AG10803 (cell line): Measurements from ENCODE around the gene COL10A1.
"Not testable (repeated sequence)": the region's sequence is repeated elsewhere in the genome, so short reads cannot be mapped to it uniquely, and the experiment has no call there.

Experiments used
- DNase-seq: peaks from one replicate; pipeline ENCODE4 v3.0.0; 2010; ENCODE audit warnings: low read depth
- H3K4me3 ChIP-seq: 2 replicates; pipeline ENCODE4 v1.5.1; 2011; ENCODE audit warnings: mild to moderate bottlenecking, low read length, control low read depth
- TF ChIP-seq, protein P1 (sequence below): conservative IDR thresholded peaks from 2 replicates; pipeline ENCODE4 v1.5.1; 2011; ENCODE audit warnings: mild to moderate bottlenecking, low read length, control low read depth, inconsistent platforms

Gene COL10A1

DNA sequence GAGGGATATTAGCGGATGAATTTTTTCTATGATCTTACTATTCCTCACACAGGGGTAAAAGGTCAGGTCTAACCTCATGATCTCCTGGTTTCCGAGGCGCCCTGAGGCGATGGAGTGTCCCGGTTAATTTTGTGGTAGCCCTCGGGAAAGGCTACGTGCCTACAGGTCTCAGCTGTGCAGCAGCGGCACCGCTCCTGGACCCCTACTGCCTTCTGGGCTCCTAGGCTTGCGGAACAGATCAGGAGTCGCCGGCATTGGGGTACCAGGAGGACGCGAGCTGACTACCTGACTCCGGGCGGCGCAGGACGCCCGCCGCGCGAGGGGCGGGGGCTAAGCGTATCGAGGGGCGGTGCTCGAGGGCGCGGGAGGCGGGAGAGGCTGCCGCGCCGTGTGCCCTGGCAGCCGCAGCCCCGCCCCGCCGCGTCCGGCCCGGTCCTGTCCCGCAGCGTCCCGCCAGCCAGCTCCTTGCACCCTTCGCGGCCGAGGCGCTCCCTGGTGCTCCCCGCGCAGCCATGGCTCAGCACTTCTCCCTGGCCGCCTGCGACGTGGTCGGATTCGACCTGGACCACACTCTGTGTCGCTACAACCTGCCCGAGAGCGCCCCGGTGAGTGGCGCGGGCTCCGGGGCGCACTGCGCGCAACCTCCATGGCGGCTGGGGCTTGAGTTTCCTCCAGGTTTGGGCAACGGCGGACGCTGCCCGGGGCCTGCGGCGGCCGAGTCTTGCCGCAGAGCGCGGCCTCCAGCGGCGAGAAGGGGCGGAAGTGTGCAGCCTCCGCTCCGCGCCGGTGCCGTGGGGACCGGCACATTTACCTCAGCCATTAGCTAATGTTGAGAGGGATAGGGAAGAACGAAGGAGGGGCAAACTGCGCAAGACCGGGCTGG lies 25.3 kb downstream of the COL10A1 start, which contains the start of gene NT5DC1:
NT5DC1 (plus strand) TSS at position 435 of the 883 bp plus-strand sequence; CDS start at position 513, 78 bp downstream.
- peak within 1 kb of the TSS; percentile 77 for H3K4me3 ChIP-seq
- peak; percentile 59 for DNase-seq

DNA sequence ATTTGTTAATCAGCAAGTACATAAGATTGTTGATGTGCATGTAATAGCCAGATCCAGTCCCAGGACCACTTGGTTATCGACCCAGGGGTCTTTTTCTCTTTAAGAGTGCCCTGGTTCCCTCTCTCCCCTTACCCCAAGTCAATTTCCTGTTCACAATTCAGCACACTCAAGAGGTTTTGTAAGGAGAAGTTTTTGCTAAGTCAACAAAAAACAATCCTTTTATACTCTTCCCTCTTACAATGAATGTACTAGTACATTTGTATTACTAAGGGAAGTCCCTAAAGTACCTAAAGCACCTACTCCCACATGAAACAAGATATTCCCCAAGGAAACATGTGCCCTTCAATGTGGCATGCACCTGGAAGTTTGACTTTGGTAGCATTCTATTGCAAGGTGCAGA lies 26.9 kb downstream of the COL10A1 start:
- TF ChIP-seq, protein P1, sequence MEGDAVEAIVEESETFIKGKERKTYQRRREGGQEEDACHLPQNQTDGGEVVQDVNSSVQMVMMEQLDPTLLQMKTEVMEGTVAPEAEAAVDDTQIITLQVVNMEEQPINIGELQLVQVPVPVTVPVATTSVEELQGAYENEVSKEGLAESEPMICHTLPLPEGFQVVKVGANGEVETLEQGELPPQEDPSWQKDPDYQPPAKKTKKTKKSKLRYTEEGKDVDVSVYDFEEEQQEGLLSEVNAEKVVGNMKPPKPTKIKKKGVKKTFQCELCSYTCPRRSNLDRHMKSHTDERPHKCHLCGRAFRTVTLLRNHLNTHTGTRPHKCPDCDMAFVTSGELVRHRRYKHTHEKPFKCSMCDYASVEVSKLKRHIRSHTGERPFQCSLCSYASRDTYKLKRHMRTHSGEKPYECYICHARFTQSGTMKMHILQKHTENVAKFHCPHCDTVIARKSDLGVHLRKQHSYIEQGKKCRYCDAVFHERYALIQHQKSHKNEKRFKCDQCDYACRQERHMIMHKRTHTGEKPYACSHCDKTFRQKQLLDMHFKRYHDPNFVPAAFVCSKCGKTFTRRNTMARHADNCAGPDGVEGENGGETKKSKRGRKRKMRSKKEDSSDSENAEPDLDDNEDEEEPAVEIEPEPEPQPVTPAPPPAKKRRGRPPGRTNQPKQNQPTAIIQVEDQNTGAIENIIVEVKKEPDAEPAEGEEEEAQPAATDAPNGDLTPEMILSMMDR, result no peak
- H3K4me3 ChIP-seq, result no peak overlapping the region

More for the DNA sequence above, 25.3 kb downstream of the COL10A1 start, which contains the start of gene NT5DC1:
- TF ChIP-seq, protein P1, result 0 out of 2 replicates have a peak, but pooled peaks have one; percentile 10

DNA sequence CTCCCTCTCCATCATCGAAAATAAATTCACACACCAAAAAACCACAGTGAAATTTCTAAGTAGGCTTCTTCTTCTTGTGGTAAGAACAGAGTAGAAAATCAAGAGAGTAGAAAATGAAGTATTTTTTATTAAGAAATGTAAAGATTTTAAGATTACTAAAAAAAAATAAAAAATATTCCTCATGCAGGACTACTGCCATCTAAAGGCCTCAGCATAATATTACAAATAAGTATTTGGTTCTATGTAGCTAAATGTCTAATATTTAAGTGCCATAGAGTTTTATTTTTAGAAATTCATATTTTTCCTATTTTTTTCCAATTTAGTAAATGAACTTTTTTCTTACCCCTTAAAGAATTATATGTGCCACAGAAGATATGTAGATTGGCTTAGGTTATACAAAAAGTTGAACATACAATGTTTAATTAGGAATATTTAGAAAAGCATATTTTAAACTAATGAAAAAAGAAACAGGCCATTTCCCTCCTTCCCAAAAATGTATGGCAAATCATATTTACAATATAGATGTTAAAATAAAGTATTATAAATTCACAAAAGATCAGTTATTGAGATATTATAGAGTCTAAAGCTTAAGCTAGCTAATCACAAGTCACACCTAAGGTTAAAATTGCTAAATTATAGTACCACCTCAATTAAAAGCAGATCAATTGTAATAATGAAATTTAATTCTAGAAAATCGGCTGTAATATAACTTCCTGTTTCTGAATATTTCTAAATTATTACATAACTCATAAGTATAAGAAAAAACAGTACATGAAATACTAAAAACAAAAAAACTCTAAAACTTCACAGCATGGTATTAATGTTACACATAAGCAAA lies 28.7 kb downstream of the COL10A1 start:
- no peak overlapping the region for H3K4me3 ChIP-seq
- DNase-seq, result peak; percentile 33
- TF ChIP-seq, protein P1, result peak; percentile 65

More for the DNA sequence above, 26.9 kb downstream of the COL10A1 start:
- DNase-seq, result no peak

DNA sequence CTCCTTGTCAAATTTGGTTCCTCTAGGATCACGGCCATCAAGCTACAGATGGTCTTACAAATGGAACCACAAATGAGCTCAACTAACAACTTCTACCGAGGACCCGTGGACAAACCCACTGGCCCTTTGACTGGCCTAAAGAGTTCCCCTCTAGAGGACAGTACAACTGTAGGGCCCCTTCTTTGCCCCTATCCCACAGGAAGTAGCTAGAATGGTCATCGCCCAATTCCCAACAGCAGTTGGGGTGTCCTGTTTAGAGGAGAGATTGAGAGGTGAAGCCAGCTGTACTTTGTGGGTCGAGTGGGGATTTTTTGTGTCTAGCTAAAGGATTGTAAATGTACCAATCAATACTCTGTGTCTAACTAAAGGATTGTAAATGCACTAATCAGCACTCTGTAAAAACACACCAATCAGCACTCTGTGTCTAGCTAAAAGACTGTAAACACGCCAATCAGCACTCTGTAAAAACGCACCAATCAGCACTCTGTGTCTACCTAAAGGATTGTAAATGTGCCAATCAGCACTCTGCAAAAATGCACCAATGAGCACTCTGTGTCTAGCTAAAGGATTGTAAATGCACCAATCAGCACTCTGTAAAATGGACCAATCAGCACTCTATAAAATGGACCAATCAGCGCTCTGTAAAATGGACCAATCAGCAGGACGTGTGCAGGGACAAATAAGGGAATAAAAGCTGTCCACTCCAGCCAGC lies 29.7 kb downstream of the COL10A1 start:
- not testable (repeated sequence) for DNase-seq, H3K4me3 ChIP-seq

DNA sequence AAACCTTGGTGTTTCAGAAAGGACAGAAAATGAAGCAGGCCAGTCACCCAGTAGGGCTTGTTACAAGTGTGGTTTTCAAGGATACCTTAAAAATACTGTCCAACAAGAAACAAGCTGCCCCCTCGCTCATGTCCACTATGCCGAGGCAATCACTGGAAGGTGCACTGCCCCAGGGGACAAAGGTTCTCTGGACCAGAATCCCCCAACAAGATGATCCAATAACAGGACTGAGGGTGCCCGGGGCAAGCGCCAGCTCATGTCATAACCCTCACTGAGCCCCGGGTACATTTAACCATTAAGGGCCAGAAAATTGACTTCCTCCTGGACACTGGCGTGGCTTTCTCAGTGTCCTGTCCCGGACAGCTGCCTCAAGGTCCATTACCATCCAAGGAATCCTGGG lies 31.9 kb downstream of the COL10A1 start:
- TF ChIP-seq, protein P1, result no peak

DNA sequence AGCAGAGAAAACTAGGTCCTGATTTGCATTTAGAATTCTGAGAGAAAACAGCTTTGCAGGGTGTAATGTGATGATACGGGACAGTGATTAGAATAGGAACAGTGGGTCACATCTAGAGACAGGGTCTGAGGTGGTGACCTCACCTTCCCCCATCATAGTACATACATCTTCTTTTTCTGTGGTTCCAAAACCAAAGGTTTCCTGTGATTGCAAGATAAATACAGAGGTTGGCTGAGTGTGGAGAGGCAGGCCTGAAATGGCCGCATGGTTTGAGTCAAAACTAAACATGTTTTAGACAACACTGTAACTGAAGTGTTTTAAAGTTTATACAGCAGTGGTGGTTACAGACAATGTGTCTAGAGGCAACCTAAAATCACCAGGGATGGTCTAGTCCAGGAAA lies 35.7 kb downstream of the COL10A1 start:
- DNase-seq, result no peak
- TF ChIP-seq, protein P1, result no peak
- H3K4me3 ChIP-seq, result no peak overlapping the region

More for the DNA sequence above, 31.9 kb downstream of the COL10A1 start:
- DNase-seq, result no peak
- H3K4me3 ChIP-seq, result no peak overlapping the region

DNA sequence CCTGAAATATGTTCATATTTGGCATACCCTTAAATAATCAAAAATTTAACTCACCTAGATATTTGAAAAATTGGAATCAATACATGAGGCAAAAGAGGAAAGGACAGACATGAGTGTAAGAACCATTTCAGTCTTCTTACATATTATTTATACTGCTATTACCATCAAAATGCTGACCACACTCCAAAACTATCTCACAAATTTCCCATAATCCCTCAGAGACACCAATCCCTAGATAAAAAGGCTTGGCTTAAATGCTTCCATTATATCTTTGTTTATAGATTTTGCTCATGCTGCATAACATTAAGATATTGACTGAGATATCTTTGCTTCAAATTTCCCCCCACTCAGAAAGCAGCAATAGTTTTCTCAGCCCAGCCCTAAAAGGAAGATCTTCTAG lies 37.0 kb downstream of the COL10A1 start:
- no peak overlapping the region for H3K4me3 ChIP-seq
- DNase-seq, result no peak
- TF ChIP-seq, protein P1, result no peak
